Liver (tissue), 9 donors: ENCODE results near the gene NEB. TPM values are rescaled to one million over a fixed set of nuclear protein-coding genes. Genes with fewer than 3 reads are reported as not detected.

Source experiments
- DNase-seq: peaks from one replicate; pipeline ENCODE4 v3.0.0-alpha.2; 2017; ENCODE audit warnings: low spot score
- H3K27ac ChIP-seq, 2 donors: one replicate each; pipeline ENCODE4 v1.7.0; 2013; ENCODE audit warnings: inconsistent platforms in 2 of 2, low read length in 2 of 2, control low read depth in 1 of 2, low read depth in 1 of 2, mild to moderate bottlenecking in 1 of 2
- H3K27me3 ChIP-seq, 4 donors: one replicate each; pipeline versions ENCODE4 v1.6.1 to v1.7.0; 2013; ENCODE audit warnings: low read length in 3 of 4, inconsistent platforms in 1 of 4, mild to moderate bottlenecking in 1 of 4, moderate library complexity in 1 of 4; ENCODE audit not compliant: control insufficient read depth in 4 of 4, insufficient read depth in 4 of 4
- H3K36me3 ChIP-seq, 4 donors: one replicate each; pipeline versions ENCODE4 v1.6.1 to v1.7.0; 2013; ENCODE audit warnings: low read length in 3 of 4, mild to moderate bottlenecking in 3 of 4, low read depth in 1 of 4, moderate library complexity in 1 of 4; ENCODE audit not compliant: control insufficient read depth in 4 of 4, insufficient read depth in 3 of 4
- H3K4me1 ChIP-seq, 4 donors: one replicate each; pipeline versions ENCODE4 v1.6.1 to v1.7.0; 2013; ENCODE audit warnings: low read length in 3 of 4, mild to moderate bottlenecking in 3 of 4, moderate library complexity in 1 of 4; ENCODE audit not compliant: control insufficient read depth in 4 of 4, insufficient read depth in 4 of 4
- H3K4me3 ChIP-seq, 3 donors: one replicate each; pipeline versions ENCODE4 v1.6.1 to v1.7.0; 2013; ENCODE audit warnings: low read length in 3 of 3, control low read depth in 1 of 3, low read depth in 1 of 3, mild to moderate bottlenecking in 1 of 3
- H3K9ac ChIP-seq, 2 donors: one replicate each; pipeline ENCODE4 v1.7.0; 2013; ENCODE audit warnings: low read length in 2 of 2, mild to moderate bottlenecking in 2 of 2, moderate library complexity in 2 of 2, control low read depth in 1 of 2, low read depth in 1 of 2
- H3K9me3 ChIP-seq, 4 donors: one replicate each; pipeline versions ENCODE4 v1.6.1 to v1.7.0; 2013; ENCODE audit warnings: low read length in 3 of 4; ENCODE audit not compliant: control insufficient read depth in 4 of 4
- EGR1 ChIP-seq, 2 donors: IDR thresholded peaks; 2 replicates each; pipeline ENCODE4 v1.6.1; 2016 to 2018; ENCODE audit warnings: antibody characterized with exemption in 2 of 2, low read depth in 2 of 2
- FOXA2 ChIP-seq: IDR thresholded peaks from 2 replicates; pipeline ENCODE4 v1.6.1; 2016; ENCODE audit warnings: antibody characterized with exemption
- HNF4A ChIP-seq, 2 donors: conservative IDR thresholded peaks; 2 replicates each; pipeline ENCODE4 v1.6.1; 2016; ENCODE audit warnings: antibody characterized with exemption in 2 of 2, mild to moderate bottlenecking in 2 of 2
- HNF4G ChIP-seq: IDR thresholded peaks from 2 replicates; pipeline ENCODE4 v1.6.1; 2016; ENCODE audit warnings: antibody characterized with exemption
- JUND ChIP-seq, 2 donors: IDR thresholded peaks; 2 replicates each; pipeline ENCODE4 v1.6.1; 2016; ENCODE audit warnings: antibody characterized with exemption in 2 of 2
- NR2F2 ChIP-seq: IDR thresholded peaks from 2 replicates; pipeline ENCODE4 v1.6.1; 2016; ENCODE audit warnings: antibody characterized with exemption
- RAD21 ChIP-seq, 2 donors: IDR thresholded peaks; 2 replicates each; pipeline ENCODE4 v1.6.1; 2016; ENCODE audit warnings: antibody characterized with exemption in 2 of 2, mild to moderate bottlenecking in 2 of 2
- RXRA ChIP-seq, 2 donors: IDR thresholded peaks; 2 replicates each; pipeline ENCODE4 v1.6.1; 2017 to 2018; ENCODE audit warnings: antibody characterized with exemption in 2 of 2, mild to moderate bottlenecking in 1 of 2
- SP1 ChIP-seq: IDR thresholded peaks from 2 replicates; pipeline ENCODE4 v1.6.1; 2018; ENCODE audit warnings: antibody characterized with exemption, mild to moderate bottlenecking
- TAF1 ChIP-seq: conservative IDR thresholded peaks from 2 replicates; pipeline ENCODE4 v1.6.1; 2016; ENCODE audit warnings: antibody characterized with exemption, mild to moderate bottlenecking
- YY1 ChIP-seq: IDR thresholded peaks from 2 replicates; pipeline ENCODE4 v1.6.1; 2016; ENCODE audit warnings: antibody characterized with exemption, mild to moderate bottlenecking
- WGBS: extraction: QIAGEN DNeasy Blood & Tissue Kit; methylation state at CpG from one replicate; pipeline ENCODE4 v1.1.7; 2013; 5-methylcytosine and 5-hydroxymethylcytosine counted together
- polyA plus RNA-seq, 2 donors: library from polyadenylated mRNA; stranded (reverse) in 1 of 2; unstranded in 1 of 2; fragments of 200-250 nt in 1 of 2; fragments of >200 nt in 1 of 2; fragmentation: Nextera tagmentation in 1 of 2; extraction: Ambion mirVana in 1 of 2; gene quantifications; one replicate each; pipeline versions ENCODE4 v1.2.1 to v1.2.3, GENCODE V29; 2013 to 2015
- total RNA-seq, 2 donors: library from RNA; depleted of rRNA; stranded (reverse); fragments of >200 nt; gene quantifications; one replicate each; pipeline ENCODE4 v1.2.3, GENCODE V29; 2014
- TF ChIP-seq, protein P1 (sequence below): IDR thresholded peaks from 2 replicates; pipeline ENCODE4 v1.6.1; 2016; ENCODE audit warnings: antibody characterized with exemption
- TF ChIP-seq, protein P2 (sequence below): fragments of 150-350 bp; IDR thresholded peaks from 2 replicates; pipeline ENCODE4 v1.5.1; 2017; ENCODE audit warnings: improper control_type of control experiment, low read depth, low read length; ENCODE audit not compliant: missing input control
- TF ChIP-seq, protein P3 (sequence below): IDR thresholded peaks from 2 replicates; pipeline ENCODE4 v1.6.1; 2016; ENCODE audit warnings: antibody characterized with exemption
- TF ChIP-seq, protein P4 (sequence below): IDR thresholded peaks from 2 replicates; pipeline ENCODE4 v1.6.1; 2016; ENCODE audit warnings: antibody characterized with exemption, mild to moderate bottlenecking
- donor health status: healthy.
- donor health status: healthy.
- donor health status: healthy.
- donor health status: healthy.
- donor health status: healthy.

Gene NEB
- total and polyA plus RNA-seq, 4 donors, result 0.28 to 6.4 (median 2.7) TPM

DNA sequence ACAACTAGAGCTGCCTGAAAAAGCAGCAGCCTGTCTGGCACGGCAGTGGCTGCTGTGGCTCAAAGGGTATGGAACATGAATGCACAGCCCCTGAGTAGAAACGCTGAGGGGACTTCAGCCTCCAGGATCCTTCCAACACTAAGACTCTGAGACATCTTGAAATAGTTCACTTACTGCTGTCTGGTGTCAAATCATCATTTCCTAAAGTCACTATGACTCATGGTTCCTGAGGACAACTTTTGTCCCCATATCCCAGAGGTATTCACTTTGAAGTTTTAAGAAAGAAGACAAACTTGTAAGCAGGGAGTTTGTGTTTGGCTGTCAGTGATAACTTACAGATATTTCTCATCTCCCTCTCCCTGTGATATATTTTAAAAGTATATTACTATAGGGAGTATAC is 33.3 kb upstream of the NEB start (continued):
- TF ChIP-seq RAD21 (IDR thresholded peaks at IDR 0.05), result no peak

DNA sequence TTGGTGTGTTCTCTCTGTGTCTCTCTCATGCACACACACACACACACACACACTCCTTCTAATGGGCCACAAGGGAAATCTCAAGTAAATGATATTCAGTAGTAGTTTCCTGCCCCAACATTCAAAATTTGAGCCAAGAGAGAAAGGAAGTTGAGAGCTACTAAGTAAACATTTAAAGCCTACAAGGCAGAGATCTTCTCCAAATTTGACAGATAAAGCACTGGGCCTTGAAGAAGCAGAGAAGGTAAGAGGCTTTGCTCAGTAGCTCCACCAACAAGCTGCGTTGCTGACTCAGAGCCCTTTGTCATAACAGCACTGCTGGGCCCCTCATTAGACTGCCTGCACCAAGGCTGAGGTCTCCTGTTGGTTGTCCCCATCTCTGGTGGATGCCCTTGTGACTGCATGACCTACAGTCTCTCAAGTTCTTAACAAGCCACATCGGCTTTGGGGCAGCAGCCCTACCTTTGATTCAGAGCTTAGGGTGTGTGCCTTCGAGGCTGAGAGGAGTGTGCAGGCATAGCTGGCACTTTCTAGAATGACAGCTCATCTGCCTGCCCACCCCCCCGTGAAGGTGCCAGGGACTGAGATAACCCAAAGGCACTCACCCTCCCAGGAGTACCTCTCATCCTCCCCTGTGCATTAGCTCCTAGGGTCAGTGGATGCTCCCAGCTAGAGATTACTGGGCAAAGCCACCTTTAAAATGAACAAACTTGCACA is 32.3 kb upstream of the NEB start:
- no peaks in the 10 kb centered on the region for H3K27me3 ChIP-seq
- H3K4me3 ChIP-seq, result no peak overlapping the region
- 85% methylated on average over 4 of the region's 4 CpGs for WGBS
- H3K4me1 ChIP-seq, result no peaks in the 10 kb centered on the region
- no peaks in the 10 kb centered on the region for H3K36me3 ChIP-seq
- no peak overlapping the region for H3K9ac ChIP-seq
- no peak overlapping the region for H3K27ac ChIP-seq
- TF ChIP-seq, protein P1, sequence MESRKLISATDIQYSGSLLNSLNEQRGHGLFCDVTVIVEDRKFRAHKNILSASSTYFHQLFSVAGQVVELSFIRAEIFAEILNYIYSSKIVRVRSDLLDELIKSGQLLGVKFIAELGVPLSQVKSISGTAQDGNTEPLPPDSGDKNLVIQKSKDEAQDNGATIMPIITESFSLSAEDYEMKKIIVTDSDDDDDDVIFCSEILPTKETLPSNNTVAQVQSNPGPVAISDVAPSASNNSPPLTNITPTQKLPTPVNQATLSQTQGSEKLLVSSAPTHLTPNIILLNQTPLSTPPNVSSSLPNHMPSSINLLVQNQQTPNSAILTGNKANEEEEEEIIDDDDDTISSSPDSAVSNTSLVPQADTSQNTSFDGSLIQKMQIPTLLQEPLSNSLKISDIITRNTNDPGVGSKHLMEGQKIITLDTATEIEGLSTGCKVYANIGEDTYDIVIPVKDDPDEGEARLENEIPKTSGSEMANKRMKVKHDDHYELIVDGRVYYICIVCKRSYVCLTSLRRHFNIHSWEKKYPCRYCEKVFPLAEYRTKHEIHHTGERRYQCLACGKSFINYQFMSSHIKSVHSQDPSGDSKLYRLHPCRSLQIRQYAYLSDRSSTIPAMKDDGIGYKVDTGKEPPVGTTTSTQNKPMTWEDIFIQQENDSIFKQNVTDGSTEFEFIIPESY, result no peak
- TF ChIP-seq TAF1 (no peak), RAD21 (IDR thresholded peaks at IDR 0.05) (no peak), JUND (IDR thresholded peaks at IDR 0.05) (no peak), HNF4G (no peak), FOXA2 (no peak)
- TF ChIP-seq, protein P2, sequence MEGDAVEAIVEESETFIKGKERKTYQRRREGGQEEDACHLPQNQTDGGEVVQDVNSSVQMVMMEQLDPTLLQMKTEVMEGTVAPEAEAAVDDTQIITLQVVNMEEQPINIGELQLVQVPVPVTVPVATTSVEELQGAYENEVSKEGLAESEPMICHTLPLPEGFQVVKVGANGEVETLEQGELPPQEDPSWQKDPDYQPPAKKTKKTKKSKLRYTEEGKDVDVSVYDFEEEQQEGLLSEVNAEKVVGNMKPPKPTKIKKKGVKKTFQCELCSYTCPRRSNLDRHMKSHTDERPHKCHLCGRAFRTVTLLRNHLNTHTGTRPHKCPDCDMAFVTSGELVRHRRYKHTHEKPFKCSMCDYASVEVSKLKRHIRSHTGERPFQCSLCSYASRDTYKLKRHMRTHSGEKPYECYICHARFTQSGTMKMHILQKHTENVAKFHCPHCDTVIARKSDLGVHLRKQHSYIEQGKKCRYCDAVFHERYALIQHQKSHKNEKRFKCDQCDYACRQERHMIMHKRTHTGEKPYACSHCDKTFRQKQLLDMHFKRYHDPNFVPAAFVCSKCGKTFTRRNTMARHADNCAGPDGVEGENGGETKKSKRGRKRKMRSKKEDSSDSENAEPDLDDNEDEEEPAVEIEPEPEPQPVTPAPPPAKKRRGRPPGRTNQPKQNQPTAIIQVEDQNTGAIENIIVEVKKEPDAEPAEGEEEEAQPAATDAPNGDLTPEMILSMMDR, result no peak
- TF ChIP-seq, protein P3, sequence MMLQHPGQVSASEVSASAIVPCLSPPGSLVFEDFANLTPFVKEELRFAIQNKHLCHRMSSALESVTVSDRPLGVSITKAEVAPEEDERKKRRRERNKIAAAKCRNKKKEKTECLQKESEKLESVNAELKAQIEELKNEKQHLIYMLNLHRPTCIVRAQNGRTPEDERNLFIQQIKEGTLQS, result no peak
- no peaks in the 10 kb centered on the region for H3K9me3 ChIP-seq
- no peak for DNase-seq

DNA sequence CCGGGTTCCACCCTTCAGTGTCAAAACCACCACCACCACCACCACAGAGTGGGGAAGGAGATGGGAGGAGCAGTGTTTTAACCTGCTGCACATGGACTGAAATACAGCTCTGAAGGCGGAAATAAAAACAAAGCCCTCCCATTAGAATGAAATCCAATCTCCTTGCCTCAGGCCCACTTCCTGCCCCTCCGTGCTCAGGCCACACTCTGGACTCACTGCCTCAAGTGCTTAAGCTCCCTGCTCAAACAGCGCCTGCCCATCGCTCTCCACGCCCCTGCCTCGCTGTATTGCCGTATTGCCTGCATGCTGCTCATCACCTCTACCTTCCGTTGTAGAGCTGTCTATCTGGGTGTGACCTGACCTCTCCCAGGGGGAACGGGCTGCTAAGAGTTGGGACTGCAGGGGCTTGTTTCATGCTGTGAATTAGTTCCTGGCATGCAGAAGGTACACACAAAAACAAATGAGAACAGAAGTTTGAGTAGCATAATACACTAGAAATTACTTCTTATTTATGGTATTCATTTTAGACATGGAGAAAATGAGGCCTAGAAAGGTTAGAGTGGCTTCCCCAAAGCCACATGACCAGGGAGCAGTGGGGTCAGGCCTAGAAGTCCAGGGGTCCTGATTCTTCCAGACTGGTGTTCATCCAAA is 31.6 kb upstream of the NEB start:
- Histone ChIP-seq H3K4me3 (no peak overlapping the region), H3K4me1 (no peaks in the 10 kb centered on the region), H3K36me3 (no peaks in the 10 kb centered on the region), H3K9ac (no peak overlapping the region), H3K27me3 (no peaks in the 10 kb centered on the region), H3K27ac (no peak overlapping the region), H3K9me3 (no peaks in the 10 kb centered on the region)
- TF ChIP-seq FOXA2, result no peak
- TF ChIP-seq RAD21 (IDR thresholded peaks at IDR 0.05), result no peak
- TF ChIP-seq HNF4A (conservative IDR thresholded peaks at IDR 0.05), result no peak
- no peak for DNase-seq
- WGBS, result 92% methylated on average over 10 of the region's 10 CpGs

DNA sequence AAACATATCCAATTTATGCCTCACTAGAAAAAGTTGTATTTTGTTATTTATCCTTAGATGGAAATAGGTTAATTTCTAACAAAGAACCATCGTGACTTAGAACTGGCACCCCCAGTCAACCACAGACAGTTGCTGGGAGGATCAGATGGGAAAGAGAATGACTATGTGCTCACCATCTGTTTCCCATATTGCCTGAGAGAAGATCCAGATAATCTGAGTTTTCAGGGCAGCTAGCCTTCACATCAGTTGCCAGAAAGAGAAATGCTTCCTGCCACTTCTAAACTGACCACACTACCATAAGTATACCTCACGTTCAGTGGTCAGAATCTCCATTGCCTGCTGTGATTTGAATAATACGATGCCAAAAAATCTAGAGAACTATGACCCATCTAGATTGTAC is 28.4 kb upstream of the NEB start:
- TF ChIP-seq SP1 (no peak), HNF4A (conservative IDR thresholded peaks at IDR 0.05) (no peak), RXRA (IDR thresholded peaks at IDR 0.05) (no peak), YY1 (no peak), NR2F2 (no peak), JUND (IDR thresholded peaks at IDR 0.05) (no peak), FOXA2 (no peak), EGR1 (IDR thresholded peaks at IDR 0.05; ENCODE audit: low read depth in 2 of 2) (no peak)
- TF ChIP-seq, protein P4, sequence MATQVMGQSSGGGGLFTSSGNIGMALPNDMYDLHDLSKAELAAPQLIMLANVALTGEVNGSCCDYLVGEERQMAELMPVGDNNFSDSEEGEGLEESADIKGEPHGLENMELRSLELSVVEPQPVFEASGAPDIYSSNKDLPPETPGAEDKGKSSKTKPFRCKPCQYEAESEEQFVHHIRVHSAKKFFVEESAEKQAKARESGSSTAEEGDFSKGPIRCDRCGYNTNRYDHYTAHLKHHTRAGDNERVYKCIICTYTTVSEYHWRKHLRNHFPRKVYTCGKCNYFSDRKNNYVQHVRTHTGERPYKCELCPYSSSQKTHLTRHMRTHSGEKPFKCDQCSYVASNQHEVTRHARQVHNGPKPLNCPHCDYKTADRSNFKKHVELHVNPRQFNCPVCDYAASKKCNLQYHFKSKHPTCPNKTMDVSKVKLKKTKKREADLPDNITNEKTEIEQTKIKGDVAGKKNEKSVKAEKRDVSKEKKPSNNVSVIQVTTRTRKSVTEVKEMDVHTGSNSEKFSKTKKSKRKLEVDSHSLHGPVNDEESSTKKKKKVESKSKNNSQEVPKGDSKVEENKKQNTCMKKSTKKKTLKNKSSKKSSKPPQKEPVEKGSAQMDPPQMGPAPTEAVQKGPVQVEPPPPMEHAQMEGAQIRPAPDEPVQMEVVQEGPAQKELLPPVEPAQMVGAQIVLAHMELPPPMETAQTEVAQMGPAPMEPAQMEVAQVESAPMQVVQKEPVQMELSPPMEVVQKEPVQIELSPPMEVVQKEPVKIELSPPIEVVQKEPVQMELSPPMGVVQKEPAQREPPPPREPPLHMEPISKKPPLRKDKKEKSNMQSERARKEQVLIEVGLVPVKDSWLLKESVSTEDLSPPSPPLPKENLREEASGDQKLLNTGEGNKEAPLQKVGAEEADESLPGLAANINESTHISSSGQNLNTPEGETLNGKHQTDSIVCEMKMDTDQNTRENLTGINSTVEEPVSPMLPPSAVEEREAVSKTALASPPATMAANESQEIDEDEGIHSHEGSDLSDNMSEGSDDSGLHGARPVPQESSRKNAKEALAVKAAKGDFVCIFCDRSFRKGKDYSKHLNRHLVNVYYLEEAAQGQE, result no peak
- H3K36me3 ChIP-seq, result no peaks in the 10 kb centered on the region
- 62% methylated on average over 3 of the region's 3 CpGs for WGBS
- no peak overlapping the region for H3K27ac ChIP-seq
- no peaks in the 10 kb centered on the region for H3K9me3 ChIP-seq
- H3K4me1 ChIP-seq, result no peaks in the 10 kb centered on the region
- H3K9ac ChIP-seq, result no peak overlapping the region
- DNase-seq, result no peak
- no peak overlapping the region for H3K4me3 ChIP-seq
- H3K27me3 ChIP-seq, result no peaks in the 10 kb centered on the region
